NCI-H345 treated with DMSO at 0.1 percent for 48 hours (cell line): ENCODE data around the gene NKIRAS1.
"Not testable (repeated sequence)": the region's sequence is repeated elsewhere in the genome, so short reads cannot be mapped to it uniquely, and the experiment has no call there.

ENCODE experiments used
- DNase-seq: peaks from one replicate; lab custom pipeline; 2025; ENCODE audit not compliant: unreplicated experiment; lab: John Stamatoyannopoulos, UW

NKIRAS1 gene

DNA sequence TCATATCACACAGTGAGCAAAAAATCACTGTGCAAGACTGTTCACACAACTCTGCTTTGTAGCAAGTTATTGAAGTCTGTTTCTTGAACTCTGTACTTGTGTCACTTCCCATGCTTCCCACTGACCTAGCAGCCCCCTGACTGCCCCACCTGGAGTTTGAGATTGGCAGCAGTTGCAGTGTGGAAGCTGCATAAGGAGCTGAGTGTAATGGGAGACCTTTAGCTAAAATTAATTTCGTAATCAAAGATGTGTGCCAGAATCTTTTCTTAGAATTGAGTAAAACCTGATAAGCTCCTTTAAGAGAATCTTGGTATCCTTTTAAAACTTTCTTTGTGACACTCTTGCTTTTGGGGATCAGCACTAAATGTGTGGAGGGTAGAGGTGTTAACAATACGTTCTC is 42.8 kb downstream of the NKIRAS1 start:
- no peak for DNase-seq

DNA sequence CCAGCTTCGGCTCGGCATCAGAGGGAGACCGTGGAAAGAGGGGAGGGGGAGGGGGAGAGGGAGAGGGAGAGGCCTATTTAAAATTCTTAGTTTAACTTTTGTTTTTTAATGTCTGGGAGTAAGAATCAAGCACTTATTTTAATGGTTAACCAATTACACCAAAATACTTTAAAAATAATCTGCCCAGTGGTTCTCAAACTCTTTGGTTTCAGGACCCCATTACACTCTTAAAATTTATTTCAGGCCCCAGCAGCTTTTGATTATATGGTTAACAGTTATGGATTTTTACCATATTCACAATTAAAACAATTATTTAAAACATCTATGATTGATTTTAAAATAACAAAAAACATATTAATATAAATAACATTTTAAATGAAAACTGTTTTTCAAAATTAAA is 44.5 kb downstream of the NKIRAS1 start:
- DNase-seq: no peak

DNA sequence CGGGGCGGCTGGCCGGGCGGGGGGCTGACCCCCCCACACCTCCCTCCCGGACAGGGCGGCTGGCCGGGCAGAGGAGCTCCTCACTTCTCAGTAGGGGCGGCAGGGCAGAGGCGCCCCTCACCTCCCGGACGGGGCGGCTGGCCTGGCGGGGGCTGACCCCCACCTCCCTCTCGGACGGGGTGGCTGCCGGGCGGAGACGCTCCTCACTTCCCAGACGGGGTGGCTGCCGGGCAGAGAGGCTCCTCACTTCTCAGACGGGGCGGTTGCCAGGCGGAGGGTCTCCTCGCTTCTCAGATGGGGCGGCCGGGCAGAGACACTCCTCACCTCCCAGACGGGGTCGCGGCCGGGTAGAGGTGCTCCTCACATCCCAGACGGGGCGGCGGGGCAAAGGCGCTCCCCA is 45.4 kb downstream of the NKIRAS1 start:
- DNase-seq: not testable (repeated sequence)

DNA sequence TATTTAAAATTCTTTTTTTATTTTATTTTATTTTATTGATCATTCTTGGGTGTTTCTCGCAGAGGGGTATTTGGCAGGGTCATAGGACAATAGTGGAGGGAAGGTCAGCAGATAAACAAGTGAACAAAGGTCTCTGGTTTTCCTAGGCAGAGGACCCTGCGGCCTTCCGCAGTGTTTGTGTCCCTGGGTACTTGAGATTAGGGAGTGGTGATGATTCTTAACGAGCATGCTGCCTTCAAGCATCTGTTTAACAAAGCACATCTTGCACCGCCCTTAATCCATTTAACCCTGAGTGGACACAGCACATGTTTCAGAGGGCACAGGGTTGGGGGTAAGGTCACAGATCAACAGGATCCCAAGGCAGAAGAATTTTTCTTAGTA is 46.1 kb downstream of the NKIRAS1 start:
- not testable (repeated sequence) for DNase-seq

DNA sequence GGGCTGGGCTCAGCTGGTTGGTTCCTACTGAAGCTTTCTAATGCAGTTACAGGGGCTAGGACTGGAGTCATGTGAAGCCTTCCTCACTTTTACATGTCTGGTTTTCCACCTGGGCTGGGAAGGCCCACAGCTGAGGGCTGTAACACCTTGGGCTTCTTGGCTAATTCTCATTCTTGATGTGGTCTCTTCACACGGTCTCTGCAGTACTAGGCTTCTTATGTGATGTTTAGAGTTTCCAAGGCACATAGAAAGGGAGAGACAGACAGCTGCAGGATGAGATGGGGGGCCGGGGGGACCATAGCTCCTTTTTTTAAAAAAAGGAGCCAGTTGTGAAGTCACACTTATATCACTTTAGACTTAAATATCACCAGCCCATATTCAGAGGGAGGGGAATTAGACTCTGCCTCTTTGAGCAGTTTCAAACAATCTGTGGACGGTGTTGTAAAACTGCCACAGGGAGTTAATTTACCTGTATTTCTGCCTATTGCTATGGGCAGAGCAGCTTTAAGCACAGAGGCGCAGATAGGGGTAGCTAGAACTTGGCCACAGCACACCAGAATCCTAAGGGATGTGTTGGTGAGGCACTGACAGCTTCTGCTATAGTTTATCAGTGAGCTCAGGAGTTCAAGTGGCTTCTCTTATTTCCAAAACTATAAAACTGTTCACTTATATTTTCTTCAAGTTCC is 46.7 kb downstream of the NKIRAS1 start:
- no peak for DNase-seq

DNA sequence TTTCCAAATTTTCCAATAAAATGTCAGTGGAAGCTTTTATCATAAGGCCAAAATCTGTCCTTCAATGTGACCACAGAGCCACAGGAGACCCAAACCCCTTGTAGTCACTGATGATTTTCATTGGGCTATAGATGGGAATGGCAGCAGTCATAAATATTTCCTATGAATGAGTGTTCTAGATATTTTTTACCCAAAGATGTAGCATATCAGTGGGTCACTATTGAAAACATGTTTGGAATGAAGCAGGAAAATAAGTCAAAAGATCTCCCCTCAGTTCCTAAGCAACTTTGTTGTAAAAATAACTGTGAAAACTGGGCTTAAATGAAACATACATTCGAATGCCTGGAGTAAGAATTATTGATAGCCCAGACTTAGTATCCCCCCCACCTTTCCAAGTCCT is 49.0 kb downstream of the NKIRAS1 start:
- DNase-seq: no peak

DNA sequence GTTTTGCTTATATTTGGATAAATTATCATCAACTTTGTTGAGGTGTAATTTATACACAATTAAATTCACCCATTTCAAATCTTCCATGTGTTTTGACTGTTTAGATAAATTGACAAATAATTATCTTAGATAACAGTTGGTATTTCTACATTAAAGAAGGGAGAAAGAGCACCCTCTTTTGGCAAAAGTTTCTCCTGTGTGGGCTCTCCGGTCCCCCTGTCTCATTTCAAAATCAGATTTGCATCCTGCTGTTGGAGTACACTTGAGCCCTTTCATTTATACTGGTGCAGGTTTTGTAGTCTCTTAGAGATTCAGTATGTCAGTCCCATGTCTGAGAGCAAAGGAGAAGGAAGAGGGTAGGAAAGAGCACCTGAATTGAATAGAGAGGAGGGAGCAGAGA is 49.4 kb downstream of the NKIRAS1 start:
- no peak for DNase-seq

DNA sequence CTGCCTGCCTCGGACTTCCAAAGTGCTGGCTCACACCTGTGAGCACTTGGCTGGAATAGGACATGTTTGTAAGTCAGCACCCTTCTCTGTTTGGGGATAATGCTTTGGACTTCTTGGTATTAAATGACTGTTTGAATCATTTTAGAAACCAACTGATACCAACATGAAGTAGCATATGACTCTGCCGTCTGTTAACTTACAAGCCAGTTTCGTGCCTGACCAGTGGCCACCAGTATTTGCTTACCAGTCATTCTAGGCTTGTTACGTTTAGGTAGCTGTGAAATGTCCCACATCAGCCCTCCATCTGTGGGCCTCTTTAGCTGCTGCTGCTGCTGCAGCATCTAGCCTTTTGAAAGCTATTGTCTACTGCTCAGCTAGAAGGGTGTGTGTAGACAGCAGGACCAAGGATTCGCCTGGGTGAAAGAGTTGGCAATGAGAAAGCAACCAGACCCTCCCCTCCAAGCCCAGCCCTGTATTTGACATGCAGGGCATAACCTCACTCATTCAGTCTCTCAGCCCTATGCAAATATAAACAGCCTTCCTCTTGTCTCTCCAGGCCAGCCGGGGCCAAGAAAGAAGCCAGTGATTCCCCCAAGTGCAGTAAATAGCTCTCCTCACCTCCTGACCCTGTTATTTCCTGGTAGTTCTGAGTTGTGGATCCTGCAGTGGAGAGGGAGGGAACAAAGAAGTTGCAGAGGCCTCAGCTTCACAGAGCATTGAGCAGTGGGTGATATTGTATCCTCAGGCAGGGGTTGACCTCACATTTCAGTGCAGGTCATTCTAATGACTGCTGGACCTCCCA is 51.0 kb downstream of the NKIRAS1 start:
- DNase-seq: no peak

DNA sequence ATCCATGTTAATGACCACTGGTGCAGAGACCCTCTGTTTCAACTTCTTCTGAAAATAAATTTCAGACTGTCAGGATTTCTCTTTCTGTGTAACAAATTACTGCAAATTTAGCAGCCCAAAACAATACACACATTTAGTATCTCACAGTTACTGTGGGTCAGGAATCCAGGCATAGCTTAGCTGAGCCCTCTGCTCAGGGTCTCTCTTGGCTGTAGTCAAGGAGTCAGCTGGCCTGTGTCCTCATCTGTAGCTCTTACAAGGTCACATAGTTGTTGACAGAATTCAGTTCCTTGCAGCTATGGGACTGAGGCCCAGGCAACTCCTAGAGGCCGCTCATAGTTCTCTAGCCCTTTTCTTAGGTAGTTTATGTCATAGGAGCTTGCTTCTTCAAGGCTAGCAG is 51.9 kb downstream of the NKIRAS1 start:
- no peak for DNase-seq

DNA sequence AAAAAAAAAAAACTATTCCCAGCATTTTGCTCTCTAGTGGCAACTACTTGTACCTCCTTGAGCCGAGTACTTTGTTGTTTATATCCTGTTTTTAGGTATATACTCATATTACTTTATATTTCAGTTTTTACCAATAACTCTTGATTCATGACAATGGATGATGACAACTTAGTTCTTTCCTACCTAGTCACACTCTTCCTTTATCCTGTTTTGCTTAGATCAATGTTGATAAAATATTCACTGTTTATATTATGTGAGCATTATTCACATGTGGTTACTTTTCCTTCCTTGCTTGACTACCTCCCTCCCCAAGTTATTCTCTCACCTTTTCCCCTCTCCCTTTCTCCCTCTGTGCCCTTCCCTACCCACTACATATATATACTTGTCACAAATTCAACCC is 53.7 kb downstream of the NKIRAS1 start:
- DNase-seq: no peak

DNA sequence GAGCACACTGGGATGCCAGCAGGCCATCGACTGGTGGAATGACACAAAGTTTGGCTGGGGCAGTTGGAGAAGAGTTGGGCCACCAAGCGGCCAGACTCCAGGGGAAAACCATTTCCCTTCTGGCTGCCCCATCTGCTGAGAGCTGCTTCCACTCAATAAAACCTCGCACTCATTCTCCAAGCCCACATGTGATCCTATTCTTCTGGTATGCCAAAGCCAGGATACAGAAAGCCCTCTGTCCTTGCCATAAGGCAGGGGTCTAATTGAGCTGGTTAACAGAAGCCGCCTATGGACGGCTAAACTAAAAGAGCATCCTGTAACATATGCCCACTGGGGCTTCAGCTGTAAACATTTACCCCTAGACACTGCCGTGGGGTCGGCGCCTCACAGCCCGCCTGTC is 55.1 kb downstream of the NKIRAS1 start:
- DNase-seq: no peak

DNA sequence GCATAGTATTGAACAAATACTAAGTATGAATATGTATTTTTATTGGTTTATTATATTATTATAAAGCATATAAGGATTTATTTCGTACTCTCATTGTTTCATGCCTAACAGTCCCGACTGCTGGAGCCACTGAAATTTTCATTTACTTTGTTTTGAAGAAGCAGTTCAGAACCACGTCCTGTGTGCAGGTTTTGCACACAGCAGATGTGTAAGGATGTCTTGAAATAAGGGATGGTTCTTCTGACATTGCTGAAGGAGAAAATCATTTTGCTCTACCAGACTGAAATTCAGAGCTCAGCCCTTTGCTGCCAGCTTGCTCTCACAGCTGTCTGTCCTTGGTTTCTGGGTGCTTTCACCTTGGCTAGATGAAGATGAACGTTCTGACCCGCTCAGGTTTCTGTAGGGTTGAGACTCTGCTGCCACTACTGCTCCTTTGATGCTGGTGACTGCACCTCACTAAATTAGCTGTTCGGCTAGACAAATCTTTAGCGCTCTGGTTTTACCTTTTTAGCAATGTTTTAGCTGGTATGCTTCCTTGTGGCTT is 56.9 kb downstream of the NKIRAS1 start:
- DNase-seq: no peak

DNA sequence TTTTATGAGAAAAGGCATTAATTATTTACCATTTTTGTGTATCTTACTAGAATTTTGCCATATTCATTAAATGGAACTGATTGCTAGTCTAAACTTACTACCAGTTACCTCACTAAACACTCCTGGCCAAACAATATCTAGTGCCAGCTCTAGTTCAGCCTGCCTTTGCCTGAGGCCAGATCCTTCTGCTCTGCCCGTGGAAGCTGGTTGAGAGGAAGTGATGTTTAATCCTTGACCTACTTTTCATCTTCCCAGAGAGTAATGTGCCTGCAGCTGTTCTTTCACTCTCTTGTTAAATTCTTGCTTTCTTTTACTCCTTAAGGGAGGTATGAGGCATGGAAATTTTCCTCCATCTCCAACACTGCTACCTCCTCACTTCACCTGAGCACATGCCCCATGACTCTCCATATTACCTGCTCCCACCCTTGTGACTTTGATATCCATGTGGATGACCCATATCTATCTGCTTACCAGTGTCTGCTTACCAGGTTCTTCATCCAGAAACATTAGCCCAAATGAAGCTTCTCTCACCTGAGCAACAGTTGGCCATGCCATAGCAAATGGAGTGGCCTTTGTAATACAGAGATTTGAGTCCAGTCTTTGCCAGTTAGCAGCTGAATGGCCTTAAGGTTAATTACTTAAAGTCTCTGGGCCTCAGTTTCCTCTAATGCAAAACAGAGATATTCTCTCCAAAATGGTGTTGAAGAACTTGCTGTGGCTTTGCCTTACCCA is 57.6 kb downstream of the NKIRAS1 start:
- no peak for DNase-seq

DNA sequence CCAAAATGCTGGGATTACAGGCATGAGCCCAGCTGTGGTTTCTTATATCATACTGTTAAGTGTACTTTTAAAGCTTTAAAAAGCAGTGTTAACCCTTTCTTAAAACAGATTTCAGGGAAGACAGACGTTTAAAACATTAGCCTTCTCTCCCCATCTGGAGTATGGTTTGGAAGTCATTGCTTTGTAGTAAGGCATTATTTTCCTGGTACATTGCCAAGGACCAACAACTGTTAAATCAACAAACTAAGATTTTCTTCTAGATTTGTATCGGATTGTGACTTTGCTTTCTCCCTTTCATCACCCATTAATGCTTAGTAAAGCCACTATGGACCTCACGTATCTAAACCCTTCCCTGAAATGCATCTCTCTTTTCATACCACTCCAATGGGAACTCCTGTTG is 60.5 kb downstream of the NKIRAS1 start:
- no peak for DNase-seq

DNA sequence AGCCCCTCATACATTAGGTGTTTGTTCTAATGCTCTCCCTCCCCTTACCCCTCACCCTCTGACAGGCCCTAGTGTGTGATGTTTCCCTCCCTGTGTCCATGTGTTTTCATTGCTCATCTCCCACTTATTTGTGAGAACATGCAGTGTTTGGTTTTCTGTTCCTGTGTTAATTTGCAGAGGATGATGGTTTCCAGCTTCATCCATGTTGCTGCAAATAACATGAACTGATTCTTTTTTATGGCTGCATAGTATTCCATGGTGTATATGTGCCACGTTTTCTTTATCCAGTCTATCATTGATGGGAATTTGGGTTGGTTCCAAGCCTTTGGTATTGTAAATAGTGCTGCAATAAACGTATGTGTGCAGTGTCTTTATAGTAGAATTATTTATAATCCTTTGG is 67.3 kb downstream of the NKIRAS1 start:
- DNase-seq: not testable (repeated sequence)

DNA sequence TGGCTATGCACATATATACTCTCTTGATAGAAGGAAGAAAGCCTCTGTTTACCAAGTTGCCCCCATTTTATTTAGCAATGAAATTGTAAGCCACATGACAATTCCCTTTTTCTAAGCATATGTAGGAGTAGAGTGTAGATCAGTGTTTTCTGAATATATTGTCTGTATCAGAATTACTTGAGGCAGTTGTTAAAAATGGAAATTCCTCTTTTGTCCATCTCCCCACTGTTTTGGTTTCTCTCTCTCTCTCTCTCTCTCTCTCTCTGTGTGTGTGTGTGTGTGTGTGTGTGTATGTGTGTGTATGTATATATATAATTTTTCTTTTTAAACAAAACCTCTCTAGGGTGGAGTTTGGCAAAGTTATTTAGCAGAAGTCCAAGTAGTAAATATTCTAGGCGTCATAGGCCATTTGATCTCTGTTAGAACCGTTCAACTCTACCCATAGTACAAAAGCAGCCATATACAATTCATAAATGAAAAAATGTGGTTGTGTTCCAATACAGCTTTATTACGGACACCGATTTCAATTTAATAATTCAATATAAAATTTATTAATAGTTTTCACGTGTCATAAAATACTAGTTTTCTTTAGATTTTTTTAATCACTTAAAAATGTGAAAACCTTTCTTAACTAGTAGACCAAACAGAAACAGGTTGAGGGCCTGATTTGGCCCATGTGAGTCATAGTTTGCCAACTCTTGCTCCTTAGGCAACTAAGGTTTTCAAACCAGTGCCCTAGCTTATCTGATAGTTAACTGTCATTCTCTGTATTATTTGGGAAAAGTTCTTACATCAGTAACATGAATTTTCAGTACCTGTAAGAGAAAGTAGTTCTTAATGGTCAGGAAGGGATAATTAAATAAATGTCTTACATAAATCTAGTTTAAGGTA is 71.2 kb downstream of the NKIRAS1 start:
- DNase-seq: no peak

DNA sequence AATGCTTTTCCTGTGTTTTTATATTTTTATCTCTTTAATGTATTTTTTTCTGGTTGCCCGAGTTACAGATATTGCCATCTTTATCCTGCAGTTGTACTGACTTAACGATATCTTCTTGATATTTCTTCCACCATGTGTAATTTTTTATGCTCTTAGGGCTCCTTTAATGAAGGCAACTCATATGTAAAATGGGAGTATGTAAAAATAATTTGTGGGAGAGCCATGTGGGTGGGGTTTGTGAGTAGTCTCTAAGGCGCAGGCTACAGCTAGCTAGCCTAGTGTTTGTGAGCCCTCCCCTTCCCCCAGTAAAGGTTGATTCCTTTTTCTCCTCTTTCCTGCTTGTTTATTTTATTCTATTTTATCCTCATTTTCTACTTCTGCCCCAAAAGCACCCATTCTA is 72.9 kb downstream of the NKIRAS1 start:
- no peak for DNase-seq
